Raji (cell line): ENCODE measurements around the gene FAAP20.

Experiments
- POLR2A ChIP-seq: IDR thresholded peaks from 2 replicates; pipeline ENCODE4 v1.6.1; 2011; ENCODE audit warnings: low read depth, low read length, control low read depth; ENCODE audit not compliant: insufficient read depth

FAAP20 gene

DNA sequence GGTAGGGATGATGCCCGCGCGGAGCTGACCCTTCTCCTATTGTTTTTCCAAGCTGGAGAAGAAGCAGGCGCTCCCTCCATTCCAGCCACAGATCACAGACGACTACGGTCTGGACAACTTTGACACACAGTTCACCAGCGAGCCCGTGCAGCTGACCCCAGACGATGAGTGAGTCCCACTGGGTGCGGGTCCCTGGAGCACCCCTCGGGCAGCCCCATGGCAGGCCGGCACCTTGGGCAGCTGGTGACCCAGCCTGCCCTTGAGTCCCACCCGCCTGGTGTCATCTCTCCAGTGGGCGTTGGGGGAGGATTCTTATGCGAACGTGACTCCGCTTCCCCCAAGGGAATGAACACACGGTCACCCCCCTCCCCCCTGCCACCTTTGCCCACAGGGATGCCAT lies 10.0 kb downstream of the FAAP20 start:
- no peak for TF ChIP-seq POLR2A

DNA sequence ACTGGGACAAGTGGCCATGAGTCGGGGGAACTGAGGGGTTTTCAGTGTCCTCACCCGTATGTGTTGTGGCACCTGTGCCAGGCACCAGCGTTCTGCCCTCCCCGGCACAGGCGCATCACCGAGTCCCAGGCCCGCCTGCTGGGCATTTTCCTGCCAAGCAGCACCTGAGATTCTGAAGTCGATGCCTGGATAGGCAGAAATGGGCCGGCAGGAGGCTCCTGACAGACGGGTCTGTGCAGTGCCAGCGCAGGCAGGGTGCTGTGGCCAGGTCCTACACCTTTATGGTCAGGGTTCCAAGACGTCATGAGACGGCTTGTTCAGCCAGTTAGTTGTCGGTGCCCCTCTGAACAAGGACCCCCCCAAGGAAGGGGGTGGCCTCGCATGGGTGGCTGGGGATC lies 10.6 kb downstream of the FAAP20 start:
- TF ChIP-seq POLR2A: no peak

DNA sequence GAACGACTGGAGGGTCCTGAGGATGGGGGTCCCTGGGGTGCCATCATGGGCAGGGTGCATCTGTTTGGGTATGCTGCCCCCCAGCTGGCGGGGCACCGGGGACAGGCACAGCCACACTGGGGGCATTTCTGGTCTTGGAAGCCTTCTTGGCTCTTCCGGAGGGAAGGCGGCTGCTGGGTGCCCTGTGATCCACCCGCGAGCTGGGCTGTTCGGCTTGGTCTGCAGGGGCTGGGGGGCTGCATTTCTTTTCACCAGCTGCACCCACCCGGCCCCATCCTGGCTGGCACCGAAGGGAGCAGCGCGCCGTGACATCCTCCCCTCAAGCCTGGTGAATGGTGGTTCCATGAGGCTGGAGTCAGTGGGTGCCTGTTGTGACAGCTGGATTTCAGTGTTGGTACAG lies 12.2 kb downstream of the FAAP20 start:
- no peak for TF ChIP-seq POLR2A

DNA sequence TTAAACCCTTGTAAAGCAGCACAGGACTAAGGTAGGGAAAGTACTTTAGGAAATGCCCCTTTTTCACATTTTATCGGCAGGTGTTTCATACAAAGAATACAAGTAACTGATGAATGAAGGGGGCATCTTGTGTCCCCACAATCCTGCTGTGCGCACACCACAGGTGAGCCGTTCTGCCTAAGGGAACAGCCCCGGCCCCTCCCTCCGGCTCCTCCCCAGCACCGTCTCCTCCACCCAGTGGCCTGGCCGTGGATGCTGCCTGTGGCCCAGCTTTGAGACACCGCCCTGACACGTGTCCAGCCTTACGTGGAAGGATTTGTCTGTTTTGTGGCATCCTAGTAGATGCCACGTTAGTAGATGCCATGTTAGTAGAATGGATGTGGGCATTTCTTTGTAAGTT lies 12.8 kb downstream of the FAAP20 start:
- TF ChIP-seq POLR2A: no peak

DNA sequence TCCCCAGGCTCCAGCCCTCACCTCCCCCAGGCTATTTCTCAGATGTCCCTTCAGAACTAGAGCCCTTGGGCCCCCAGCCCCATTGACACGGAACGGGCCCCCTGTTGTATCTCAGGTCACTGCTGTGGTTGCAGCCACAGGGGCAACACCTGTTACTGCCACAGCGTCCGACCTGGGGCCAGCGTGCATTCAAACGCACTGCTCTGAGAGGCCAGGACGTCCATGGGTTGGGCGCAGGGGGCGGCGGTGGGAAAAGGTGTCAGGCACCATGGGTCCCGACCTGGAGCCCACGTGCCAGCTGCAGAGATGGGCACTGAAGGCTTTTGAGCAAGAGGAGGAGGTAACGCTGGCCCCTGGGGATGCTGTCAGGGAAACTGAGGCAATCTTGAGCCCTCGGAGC lies 13.3 kb downstream of the FAAP20 start:
- TF ChIP-seq POLR2A: no peak

DNA sequence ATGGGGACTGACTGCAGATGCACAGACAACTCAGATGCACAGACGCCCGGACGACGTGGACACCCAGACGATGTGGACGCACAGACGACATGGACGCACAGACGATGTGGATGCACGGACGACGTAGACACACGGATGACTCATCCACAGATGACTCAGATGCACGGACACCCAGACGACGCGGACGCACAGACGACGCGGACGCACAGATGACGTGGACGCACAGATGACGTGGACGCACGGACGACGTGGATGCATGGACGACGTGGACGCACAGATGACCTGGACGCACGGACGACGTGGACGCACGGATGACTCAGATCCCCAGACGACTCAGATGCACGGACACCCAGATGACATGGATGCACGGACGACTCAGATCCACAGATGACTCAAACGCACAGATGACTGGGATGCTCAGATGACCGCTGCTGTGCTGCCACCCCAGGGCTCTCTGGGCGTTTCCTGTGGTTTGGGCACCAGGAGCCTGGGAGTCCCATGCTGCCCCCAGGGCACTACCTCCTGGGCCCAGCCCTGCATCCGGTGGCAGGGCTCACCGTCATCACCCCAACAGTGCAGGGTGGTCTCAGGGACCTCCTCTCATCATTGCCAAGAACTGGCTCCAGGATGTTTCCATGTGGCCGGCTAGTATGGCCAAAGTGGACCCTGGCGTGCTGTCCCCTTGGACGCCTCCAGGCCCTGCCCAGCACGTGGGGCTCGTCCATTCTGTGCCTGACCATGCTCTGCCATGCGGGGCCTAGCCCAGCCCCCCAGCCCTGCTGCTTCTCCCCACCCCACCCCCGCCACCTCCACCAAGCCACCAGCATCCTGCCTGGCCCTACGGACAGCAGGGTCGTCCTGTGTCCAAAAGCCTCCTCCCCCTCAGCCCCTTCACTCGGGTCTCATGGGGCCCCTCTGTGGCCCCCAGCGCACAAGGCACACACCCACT lies 14.0 kb downstream of the FAAP20 start:
- no peak for TF ChIP-seq POLR2A

DNA sequence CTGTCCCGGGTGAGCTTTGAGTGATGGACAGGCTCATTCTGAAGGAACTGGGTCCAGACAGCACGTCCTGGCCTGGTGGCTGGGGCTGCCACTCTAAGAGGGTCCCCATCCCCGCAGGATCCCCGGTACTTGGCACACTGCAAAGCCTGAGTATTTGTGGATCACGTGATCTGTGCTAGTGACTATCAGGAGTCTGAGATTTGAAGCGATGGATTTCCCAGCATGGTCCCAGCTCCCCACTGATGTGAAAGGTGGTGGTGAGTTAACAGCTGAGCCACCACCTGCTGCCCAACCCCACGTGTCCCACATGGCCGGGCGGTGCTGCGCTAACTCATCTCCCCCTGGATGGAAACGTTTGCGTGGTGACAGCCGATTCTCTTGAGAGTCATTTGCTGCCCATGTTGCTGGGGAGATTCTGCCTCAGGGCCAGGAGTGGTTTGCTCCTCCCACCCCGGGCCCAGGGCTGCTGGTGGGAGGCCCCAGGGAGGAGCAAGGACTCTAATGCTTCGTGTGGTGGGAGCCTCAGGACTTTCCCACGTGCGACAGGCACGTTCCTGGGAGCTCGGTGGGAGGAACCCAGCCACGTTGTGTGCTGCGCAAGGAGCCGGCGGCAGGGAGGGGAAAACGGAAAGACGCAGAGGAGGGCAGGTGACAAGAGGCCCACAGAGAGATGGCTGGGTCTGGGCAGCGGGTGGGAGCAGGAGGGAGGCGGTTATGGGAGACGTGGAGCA lies 15.1 kb downstream of the FAAP20 start:
- no peak for TF ChIP-seq POLR2A

DNA sequence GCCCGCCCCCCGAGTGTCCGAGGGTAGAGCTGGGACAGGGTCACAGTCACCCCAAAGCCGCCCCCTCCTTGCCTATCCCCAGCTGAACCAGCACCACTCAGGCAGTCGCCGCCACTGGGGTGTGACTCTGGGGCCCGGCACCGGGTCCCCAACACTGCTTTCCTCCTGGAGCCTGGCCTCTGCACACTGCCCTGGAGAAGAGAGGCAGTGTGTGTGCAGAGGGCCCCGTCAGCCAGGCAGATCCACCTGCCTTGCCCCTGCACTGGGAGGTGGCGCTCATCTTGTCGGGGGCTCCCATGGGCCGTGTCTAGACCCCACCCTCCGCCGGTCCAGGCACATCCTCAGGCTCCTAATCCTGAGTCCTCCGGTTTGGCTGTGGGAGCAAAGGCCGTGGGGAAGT lies 15.7 kb downstream of the FAAP20 start:
- TF ChIP-seq POLR2A: no peak

DNA sequence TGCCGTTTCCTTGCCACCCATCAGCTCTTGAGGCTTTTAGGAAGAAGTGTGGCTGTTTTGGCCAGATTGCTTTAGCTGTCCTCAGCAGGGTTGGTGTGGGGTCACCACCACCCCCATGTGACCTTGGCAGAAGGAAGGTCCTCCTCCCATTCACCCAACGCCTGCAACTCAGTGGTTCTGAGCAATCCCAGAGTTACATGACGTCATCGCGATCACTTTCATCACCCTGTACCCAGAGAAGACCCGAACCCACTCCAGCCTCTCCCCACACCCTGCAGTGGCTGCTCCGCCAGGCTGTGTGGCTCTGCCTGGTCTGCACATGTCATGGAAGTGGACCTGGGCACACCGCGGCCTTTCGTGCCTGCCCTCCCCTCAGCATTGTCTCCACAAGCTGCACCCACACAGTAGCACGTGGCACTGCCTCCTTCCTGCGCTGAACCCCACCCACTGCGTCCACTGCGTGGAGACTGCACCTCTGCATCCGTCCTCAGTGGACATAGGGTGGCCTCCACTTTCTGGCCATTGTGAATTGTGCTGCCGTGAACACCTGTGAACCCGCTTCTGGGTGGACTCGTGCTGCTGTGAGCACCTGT lies 16.5 kb downstream of the FAAP20 start:
- TF ChIP-seq POLR2A: no peak

DNA sequence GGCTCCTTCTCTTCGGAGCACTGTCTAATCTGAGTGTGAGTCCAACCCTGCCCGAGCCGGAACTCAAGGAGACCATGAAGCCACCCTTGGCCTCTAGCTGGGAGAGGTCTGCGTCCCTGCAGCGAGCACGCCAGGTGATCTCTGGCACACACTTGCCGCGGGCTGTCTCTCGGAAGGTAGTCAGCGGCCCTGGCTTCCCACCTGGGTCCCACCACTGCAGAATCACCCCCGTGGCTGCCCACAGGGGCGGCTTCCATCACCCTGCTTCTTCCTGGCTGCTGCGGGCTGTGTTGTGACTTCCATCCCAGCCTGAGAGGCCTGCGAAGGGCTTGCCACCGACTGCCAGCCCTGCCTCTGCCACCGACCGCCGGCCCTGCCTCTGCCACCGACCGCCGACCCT lies 17.0 kb downstream of the FAAP20 start:
- TF ChIP-seq POLR2A: no peak

DNA sequence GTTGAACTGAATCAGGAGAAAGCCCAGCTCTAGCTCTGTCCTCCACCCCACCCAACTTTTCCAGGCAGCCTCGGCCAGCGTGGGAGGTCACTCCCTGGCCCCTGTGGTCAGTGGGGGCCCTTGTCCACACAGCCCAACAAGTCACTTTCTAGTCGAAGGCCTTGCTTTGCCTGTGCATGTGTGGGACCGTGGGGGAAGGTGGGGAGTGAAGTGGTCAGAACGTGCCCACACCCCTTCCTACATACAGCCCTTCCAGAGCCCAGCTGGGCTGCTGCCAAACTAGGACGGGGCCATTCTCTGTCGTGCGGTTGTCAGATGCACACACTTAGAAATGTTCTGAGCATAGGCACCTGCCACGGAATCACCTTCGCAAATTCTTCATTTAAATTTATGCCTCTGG lies 18.0 kb downstream of the FAAP20 start:
- TF ChIP-seq POLR2A: no peak

DNA sequence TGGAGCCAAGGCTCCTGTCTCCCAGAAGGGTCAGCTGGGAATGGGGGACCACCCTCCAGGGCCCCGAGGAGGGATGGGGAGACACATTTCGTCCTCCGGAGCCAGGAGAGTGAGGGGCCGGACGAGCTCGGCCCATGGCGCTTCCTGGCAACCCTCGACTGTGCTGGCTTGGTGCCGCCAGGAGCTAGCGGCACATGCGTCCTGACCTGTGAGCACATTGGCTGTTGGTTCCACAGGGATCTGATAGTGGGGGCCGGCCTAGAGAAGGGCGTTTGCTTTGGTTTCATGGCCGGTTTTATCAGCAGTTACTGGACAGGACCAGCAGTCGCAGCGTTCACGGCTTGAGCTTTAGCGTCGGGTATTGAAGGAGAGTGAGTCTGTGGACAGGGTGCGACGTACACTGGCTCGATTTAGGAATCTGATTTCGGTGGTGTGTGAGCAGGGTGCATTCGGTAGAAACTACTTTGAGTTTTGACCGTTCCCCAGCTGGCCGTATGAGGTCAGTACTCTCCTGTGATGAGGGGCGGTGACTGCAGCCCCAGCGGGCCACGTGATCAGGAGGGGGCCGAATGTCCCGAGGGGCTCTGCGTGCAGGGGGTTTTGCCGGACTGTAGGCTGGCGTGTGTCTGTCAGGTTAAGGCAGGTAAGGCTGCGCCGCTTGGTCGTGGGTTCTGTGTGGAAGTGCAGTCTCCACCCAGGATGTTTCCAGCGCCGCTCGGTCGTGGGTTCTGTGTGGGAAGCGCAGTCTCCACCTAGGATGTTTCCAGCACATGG lies 18.7 kb downstream of the FAAP20 start:
- TF ChIP-seq POLR2A: no peak

DNA sequence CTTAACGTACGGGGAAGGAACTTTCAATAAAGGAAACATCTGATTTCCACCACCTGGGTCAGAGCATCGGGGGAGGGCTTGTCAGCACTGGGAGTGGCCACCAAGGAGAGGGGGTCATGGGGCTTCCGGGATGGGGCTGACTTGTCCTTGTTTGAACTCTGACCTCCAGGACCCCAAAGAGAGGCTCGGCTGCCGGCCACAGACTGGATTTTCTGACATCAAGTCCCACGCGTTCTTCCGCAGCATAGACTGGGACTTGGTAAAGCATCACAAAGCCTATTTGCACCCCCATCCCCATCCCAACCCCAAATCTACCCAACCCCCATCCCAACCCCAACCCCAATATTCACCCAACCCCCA lies 19.5 kb downstream of the FAAP20 start:
- TF ChIP-seq POLR2A: no peak

DNA sequence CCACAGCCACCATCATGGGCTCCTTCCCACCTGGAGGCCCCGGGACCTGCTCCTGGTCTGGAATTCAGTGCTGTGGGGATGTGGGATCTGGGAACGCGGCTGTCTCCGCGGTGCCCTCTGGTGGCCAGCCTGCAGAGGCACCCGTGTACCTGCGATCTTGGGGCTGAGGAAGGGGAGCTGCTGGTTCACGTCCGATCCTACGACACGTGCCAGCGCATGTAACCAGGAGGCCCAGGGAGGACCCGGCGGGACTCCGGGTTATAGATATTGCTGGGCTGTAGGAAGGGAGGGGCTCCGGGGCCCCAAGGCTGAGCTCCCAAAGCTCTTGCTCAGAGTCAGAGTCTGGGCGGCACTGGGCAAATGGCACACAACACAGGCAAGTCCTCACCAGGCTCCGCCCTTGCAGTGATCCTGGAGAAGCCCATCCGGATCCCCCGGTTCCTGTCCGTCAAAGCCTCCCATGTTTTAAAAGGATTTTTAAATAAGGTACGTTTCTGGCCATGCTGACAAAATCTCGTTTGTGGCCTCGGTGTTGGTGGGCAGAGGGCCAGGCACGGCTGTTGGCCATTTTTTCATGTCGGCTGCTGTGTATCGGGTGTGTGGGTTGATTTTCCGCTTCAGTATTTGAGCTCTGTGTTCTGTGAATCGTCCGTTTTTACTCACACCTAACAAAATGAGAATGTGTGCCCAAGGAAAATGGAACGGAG lies 20.1 kb downstream of the FAAP20 start:
- TF ChIP-seq POLR2A: no peak
